C4-2B (cell line): ENCODE results near the gene OR13C2.
"Not testable (repeated sequence)": the region's sequence is repeated elsewhere in the genome, so short reads cannot be mapped to it uniquely, and the experiment has no call there.

Experiments
- ZFX ChIP-seq: fragments of 450-650 bp; IDR thresholded peaks from 2 replicates; pipeline ENCODE4 v1.6.1; 2017
- TF ChIP-seq, protein P1 (sequence below): fragments of 450-650 bp; conservative IDR thresholded peaks from 2 replicates; pipeline ENCODE4 v1.5.1; 2017; ENCODE audit warnings: mild to moderate bottlenecking

GRCh38 chr9:104605527-104605926 is at the start of gene OR13C2:
- TF ChIP-seq, protein P1, sequence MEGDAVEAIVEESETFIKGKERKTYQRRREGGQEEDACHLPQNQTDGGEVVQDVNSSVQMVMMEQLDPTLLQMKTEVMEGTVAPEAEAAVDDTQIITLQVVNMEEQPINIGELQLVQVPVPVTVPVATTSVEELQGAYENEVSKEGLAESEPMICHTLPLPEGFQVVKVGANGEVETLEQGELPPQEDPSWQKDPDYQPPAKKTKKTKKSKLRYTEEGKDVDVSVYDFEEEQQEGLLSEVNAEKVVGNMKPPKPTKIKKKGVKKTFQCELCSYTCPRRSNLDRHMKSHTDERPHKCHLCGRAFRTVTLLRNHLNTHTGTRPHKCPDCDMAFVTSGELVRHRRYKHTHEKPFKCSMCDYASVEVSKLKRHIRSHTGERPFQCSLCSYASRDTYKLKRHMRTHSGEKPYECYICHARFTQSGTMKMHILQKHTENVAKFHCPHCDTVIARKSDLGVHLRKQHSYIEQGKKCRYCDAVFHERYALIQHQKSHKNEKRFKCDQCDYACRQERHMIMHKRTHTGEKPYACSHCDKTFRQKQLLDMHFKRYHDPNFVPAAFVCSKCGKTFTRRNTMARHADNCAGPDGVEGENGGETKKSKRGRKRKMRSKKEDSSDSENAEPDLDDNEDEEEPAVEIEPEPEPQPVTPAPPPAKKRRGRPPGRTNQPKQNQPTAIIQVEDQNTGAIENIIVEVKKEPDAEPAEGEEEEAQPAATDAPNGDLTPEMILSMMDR: not testable (repeated sequence)
- TF ChIP-seq ZFX: not testable (repeated sequence)
